ENCODE measurements around the gene TGFB1I1. TPM values are rescaled to one million over a fixed set of nuclear protein-coding genes. Genes with fewer than 3 reads are reported as not detected.
"Not testable (repeated sequence)": the region's sequence is repeated elsewhere in the genome, so short reads cannot be mapped to it uniquely, and the experiment has no call there.

Gene TGFB1I1
- polyA plus RNA-seq (2013, experiment 1 of 2; ENCODE audit: insufficient read length): 321 TPM
- polyA plus RNA-seq (2013, experiment 2 of 2; ENCODE audit: insufficient read length): 417 TPM

GRCh38 chr16:31471875-31472708 is at the start of gene TGFB1I1:
Gene TGFB1I1 (plus strand): TSS chr16:31472152. CDS start chr16:31472189, 37 bp downstream.
- peak; percentile 95 for DNase-seq

- DNase-seq: no peak
Measured at GRCh38 chr16:31423241-31423640, 48.7 kb upstream of the TGFB1I1 start.

- DNase-seq: no peak
Measured at GRCh38 chr16:31423801-31424200, 48.2 kb upstream of the TGFB1I1 start.

GRCh38 chr16:31427441-31428278 is 44.3 kb upstream of the TGFB1I1 start:
- peak; percentile 43 for DNase-seq

- no peak for DNase-seq
Measured at GRCh38 chr16:31428279-31428597, 43.7 kb upstream of the TGFB1I1 start, which contains the start of gene COX6A2. Gene COX6A2 (minus strand): TSS chr16:31428360. CDS start chr16:31428325, 35 bp downstream.

GRCh38 chr16:31428638-31429247 is 43.2 kb upstream of the TGFB1I1 start:
- no peak for DNase-seq

- no peak for DNase-seq
Measured at GRCh38 chr16:31429314-31429713, 42.6 kb upstream of the TGFB1I1 start.

- no peak for DNase-seq
Measured at GRCh38 chr16:31429796-31430195, 42.2 kb upstream of the TGFB1I1 start.

GRCh38 chr16:31430380-31431052 is 41.4 kb upstream of the TGFB1I1 start:
- DNase-seq: no peak

- no peak for DNase-seq
Measured at GRCh38 chr16:31435341-31436220, 36.4 kb upstream of the TGFB1I1 start.

- no peak for DNase-seq
Measured at GRCh38 chr16:31436221-31437045, 35.5 kb upstream of the TGFB1I1 start.

GRCh38 chr16:31438414-31438813 is 33.5 kb upstream of the TGFB1I1 start:
- DNase-seq: no peak

GRCh38 chr16:31439023-31439422 is 32.9 kb upstream of the TGFB1I1 start:
- DNase-seq: not testable (repeated sequence)

- DNase-seq: no peak
Measured at GRCh38 chr16:31439519-31439918, 32.4 kb upstream of the TGFB1I1 start.

- no peak for DNase-seq
Measured at GRCh38 chr16:31440516-31441184, 31.3 kb upstream of the TGFB1I1 start.

GRCh38 chr16:31441956-31442355 is 30.0 kb upstream of the TGFB1I1 start:
- no peak for DNase-seq

- DNase-seq: not testable (repeated sequence)
Measured at GRCh38 chr16:31445931-31446330, 26.0 kb upstream of the TGFB1I1 start.

GRCh38 chr16:31451201-31451600 is 20.8 kb upstream of the TGFB1I1 start:
- DNase-seq: no peak

GRCh38 chr16:31451681-31452351 is 20.1 kb upstream of the TGFB1I1 start:
- DNase-seq: peak; percentile 80

Measured in fibroblast of skin of back (primary cell).